Tibial nerve (tissue), 4 donors: ENCODE results near the gene PRKCE.

Experiments used
- EP300 ChIP-seq, 2 donors: sonication (generic); formaldehyde crosslinking; IDR thresholded peaks; one replicate each; pipeline ENCODE4 v1.6.1; 2017; ENCODE audit warnings: antibody characterized with exemption in 2 of 2, mild to moderate bottlenecking in 1 of 2
- POLR2A ChIP-seq, 2 donors: fragments of 450-650 bp; IDR thresholded peaks; one replicate each; pipeline ENCODE4 v1.6.1; 2017; ENCODE audit warnings: antibody characterized with exemption in 2 of 2, mild to moderate bottlenecking in 2 of 2, moderate library complexity in 2 of 2
- TF ChIP-seq, protein P1 (sequence below), 5 experiments: fragments of 200-600 bp in 3 of 5; fragments of 450-650 bp in 2 of 5; sonication (generic) in 3 of 5; IDR thresholded peaks; one replicate each; pipeline ENCODE4 v1.5.1; 2016 to 2019; ENCODE audit warnings: antibody characterized with exemption in 5 of 5, mild to moderate bottlenecking in 3 of 5, moderate library complexity in 2 of 5

DNA sequence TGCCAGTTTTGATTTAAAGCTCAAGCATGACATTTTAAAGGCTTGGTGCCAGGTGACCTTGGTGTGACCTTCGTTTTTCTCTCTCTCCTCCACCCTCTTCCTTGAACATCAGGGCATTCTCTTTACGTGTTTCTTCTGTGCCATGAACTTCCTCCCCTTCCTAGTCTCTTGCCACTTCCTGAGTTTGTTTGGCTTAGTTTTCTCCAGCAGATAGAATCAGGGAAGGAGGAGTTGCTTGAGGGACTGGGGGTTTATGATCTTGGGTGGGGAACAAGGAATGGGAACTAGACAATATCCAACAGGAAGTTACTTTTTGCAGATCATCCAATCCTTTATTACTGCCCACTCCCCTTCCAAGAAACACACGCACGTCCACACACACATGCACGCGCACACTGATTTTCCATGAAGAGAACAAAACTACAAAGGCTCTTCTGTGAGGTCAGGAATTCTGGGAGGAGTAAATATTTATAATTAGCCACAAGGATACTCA, 435.1 kb downstream of the PRKCE start:
- TF ChIP-seq, protein P1, sequence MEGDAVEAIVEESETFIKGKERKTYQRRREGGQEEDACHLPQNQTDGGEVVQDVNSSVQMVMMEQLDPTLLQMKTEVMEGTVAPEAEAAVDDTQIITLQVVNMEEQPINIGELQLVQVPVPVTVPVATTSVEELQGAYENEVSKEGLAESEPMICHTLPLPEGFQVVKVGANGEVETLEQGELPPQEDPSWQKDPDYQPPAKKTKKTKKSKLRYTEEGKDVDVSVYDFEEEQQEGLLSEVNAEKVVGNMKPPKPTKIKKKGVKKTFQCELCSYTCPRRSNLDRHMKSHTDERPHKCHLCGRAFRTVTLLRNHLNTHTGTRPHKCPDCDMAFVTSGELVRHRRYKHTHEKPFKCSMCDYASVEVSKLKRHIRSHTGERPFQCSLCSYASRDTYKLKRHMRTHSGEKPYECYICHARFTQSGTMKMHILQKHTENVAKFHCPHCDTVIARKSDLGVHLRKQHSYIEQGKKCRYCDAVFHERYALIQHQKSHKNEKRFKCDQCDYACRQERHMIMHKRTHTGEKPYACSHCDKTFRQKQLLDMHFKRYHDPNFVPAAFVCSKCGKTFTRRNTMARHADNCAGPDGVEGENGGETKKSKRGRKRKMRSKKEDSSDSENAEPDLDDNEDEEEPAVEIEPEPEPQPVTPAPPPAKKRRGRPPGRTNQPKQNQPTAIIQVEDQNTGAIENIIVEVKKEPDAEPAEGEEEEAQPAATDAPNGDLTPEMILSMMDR (IDR thresholded peaks at IDR 0.05): no peak
- no peak for TF ChIP-seq POLR2A (IDR thresholded peaks at IDR 0.05)
- TF ChIP-seq EP300 (IDR thresholded peaks at IDR 0.05): peak; percentile 53 to 66
